GM12891 (cell line): Measurements from ENCODE around the gene STRADB.

Experiments used
- PAX5 ChIP-seq: IDR thresholded peaks from 2 replicates; pipeline ENCODE4 v1.6.1; 2011; ENCODE audit warnings: low read length, moderate library complexity, mild to moderate bottlenecking; ENCODE audit not compliant: insufficient read depth, severe bottlenecking
- POLR2A ChIP-seq: IDR thresholded peaks from 2 replicates; pipeline ENCODE4 v1.6.1; 2011; ENCODE audit warnings: low read depth, low read length, control low read depth
- POLR2AphosphoS5 ChIP-seq: IDR thresholded peaks from 2 replicates; pipeline ENCODE4 v1.6.1; 2011; ENCODE audit warnings: low read depth, low read length, control low read depth
- POU2F2 ChIP-seq: IDR thresholded peaks from 2 replicates; pipeline ENCODE4 v1.6.1; 2011; ENCODE audit warnings: low read depth, mild to moderate bottlenecking, control low read depth, low read length, moderate library complexity
- SPI1 ChIP-seq: IDR thresholded peaks from 2 replicates; pipeline ENCODE4 v1.6.1; 2011; ENCODE audit warnings: low read depth, low read length, control low read depth
- TAF1 ChIP-seq: IDR thresholded peaks from 2 replicates; pipeline ENCODE4 v1.6.1; 2011; ENCODE audit warnings: low read depth, low read length, control low read depth

DNA sequence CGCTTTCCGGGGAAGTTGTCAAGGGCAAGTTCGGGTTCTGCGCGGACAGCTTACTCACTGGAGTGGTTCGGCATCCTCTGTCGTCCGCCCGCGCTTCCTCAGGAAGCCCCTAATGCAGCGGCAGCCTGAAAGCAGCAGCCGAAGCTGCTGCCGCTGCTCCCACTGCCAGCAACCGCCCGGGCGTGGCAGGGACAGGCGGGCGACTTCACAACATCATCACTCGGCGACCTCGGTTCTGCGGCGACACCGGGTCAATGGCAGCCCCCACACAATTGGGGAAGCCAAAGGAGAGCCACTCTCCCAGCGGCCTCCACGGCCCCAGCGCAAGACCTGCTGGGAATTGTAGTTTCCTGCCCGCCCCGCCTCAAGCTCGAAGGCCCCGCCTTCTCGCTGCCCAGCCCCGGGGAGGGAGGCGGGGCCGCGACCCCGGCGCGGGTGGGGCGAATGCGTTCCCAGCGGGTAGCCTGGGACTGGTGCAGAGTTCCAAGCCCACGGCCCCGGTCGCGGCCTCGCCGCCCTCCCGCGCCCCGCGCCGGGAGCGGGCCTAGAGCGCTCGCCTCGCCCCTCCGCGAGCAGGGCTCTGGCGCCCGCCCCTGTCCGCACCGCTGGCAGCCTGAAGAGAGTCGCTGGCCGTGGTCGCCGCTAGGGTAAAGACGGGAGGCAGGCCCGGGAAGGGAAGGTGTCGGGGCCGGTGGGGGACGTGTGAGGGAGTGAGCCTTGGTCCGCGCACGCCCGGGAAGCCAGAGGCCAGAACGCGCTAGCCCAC lies at the start of gene STRADB, which contains the start of gene TRAK2:
- peak; percentile 90 for TF ChIP-seq POLR2A
- TF ChIP-seq POLR2AphosphoS5, result peak; percentile 86
- 0 out of 2 replicates have a peak, but pooled peaks have one; percentile 10 for TF ChIP-seq TAF1
- no peak for TF ChIP-seq POU2F2
- TF ChIP-seq SPI1, result peak; percentile 66
- peak; percentile 53 for TF ChIP-seq PAX5
